Cardiac fibroblast (primary cell): Measurements from ENCODE around the gene VPS26C.

ENCODE experiments used
- DNase-seq, 2 donors: peaks; one replicate each; pipeline versions ENCODE4 v3.0.0 to v3.0.0-alpha.2; 2010; ENCODE audit warnings: low read depth in 2 of 2
- H3K4me3 ChIP-seq, 2 donors: replicated peaks in 1 of 2; 1 replicate in 1 of 2; 2 replicates in 1 of 2; pipeline ENCODE4 v1.5.1; 2011; ENCODE audit warnings: low read depth in 2 of 2, low read length in 2 of 2, mild to moderate bottlenecking in 2 of 2, moderate library complexity in 1 of 2
- CTCF ChIP-seq: IDR thresholded peaks from one replicate; pipeline ENCODE4 v1.5.1; 2011; ENCODE audit warnings: low read depth, mild to moderate bottlenecking, low read length, inconsistent platforms

The VPS26C gene

DNA sequence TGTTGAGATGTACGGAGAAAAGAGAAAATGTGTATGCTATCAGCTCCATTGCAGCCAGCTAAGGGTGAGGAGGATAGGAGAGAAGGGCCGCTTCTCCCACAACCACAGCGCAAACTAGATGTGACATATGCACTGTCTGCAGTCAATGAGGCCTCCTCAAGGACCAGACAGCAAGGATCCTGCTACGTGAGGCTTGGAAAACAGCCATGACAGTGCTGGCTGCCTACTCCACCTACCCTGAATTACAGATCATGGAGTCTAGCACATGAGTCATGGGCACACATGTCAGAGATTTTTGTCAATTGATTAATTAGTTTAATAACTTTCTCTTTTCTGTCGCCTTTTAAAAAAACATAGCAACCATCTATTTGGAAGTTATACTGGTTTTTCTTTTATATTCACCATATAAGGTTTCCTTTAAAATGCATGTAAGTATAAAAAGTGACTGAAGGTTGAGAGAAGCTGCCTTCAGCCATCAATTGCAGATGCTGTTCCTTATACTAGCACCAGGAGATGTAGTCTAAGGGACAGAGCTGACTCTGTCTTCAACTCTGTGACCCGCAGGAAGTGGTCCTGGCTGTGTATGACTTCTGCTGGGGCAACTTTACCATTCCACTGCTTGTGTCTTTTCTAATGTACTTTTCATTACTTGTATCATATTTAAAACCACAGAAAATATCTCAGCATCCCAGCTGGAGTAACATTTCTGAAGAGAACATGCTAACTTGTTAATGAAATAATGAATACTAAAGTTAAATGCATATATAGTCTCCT lies 3.1 kb downstream of the VPS26C start:
- DNase-seq = peak in 1 of 2 donors; percentile 32
- no peak for TF ChIP-seq CTCF

DNA sequence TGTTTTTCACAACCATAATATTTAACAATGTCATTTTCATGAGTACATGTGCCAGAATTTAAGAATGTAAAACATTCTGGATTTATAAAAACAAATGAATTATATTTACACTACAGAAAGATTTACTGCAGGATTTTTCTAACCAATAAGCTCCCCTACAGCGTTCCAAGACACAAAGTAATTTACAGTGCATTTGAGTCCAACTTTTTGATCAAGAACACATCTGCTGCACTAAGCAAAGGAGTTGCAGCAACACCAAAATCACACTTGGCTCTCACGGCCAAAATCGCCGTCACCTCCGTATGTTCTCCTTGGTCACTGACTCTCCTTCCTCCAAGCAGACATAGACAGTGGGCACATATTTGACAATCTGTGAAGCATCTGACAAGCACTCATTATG lies 7.7 kb downstream of the VPS26C start:
- no peak for TF ChIP-seq CTCF
- DNase-seq = no peak

More for the DNA sequence above, 3.1 kb downstream of the VPS26C start:
- no peak overlapping the region for H3K4me3 ChIP-seq

GRCh38 chr21:37257967-37258877 lies 8.9 kb downstream of the VPS26C start:
- H3K4me3 ChIP-seq = peak overlapping the region; percentile 47 to 56
- DNase-seq = peak; percentile 68 to 69
- TF ChIP-seq CTCF = no peak

More for the DNA sequence above, 7.7 kb downstream of the VPS26C start:
- H3K4me3 ChIP-seq = no peak overlapping the region

GRCh38 chr21:37257511-37257966 lies 9.6 kb downstream of the VPS26C start:
- TF ChIP-seq CTCF = no peak
- peak; percentile 48 for DNase-seq
- peak overlapping the region; percentile 47 to 56 for H3K4me3 ChIP-seq

DNA sequence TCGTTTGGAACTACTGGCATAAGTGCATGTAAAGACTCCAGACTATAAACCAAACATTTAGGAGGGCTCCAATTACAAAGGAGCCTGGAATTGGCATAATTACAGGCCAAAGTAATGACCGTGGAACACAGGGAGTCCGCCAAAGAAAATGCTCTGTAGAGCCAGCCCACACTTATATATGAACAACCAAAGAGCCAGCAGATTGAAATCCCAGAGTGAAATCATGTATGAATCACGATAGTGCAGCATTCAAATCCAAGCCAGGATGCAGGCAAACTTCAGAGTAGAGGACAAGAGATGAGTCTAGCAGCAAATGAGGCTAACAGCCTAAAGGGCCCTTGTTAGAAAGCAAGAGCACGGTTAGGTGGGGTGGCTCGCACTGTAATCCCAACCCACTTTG lies 13.1 kb downstream of the VPS26C start:
- DNase-seq = no peak
- no peak for TF ChIP-seq CTCF
- no peak overlapping the region for H3K4me3 ChIP-seq

DNA sequence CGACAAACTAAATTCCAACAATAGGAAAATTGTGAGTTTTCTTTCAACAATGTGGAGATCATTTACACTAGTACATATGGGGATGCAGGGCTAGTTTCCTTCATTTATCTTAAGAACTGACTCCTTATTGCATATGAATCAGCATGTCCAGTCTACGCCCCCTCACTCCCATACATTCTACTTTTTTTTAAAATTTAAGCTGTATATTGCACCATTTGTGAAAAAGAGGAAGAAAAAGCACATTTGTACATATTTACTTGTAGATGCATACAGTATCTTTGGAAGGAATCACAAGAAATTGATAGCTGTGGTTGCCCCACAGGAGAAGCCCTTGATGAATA lies 15.9 kb downstream of the VPS26C start:
- no peak for DNase-seq
- no peak overlapping the region for H3K4me3 ChIP-seq
- no peak for TF ChIP-seq CTCF
